GM18870 (cell line): ENCODE measurements around the gene OR13J1.
"Not testable (repeated sequence)": the region's sequence is repeated elsewhere in the genome, so short reads cannot be mapped to it uniquely, and the experiment has no call there.

Experiments
- ATAC-seq: cut with Tn5 transposase; IDR thresholded peaks from one replicate; pipeline ENCODE4 v1.9.1; 2021; ENCODE audit warnings: moderate library complexity; ENCODE audit not compliant: unreplicated experiment

Gene OR13J1

GRCh38 chr9:35905051-35905781 is 35.0 kb upstream of the OR13J1 start:
- no peak for ATAC-seq

GRCh38 chr9:35904338-35904737 is 34.1 kb upstream of the OR13J1 start:
- no peak for ATAC-seq

- ATAC-seq, result no peak
Measured at GRCh38 chr9:35903049-35903448, 32.8 kb upstream of the OR13J1 start.

- ATAC-seq, result no peak
Measured at GRCh38 chr9:35899021-35899420, 28.8 kb upstream of the OR13J1 start.

GRCh38 chr9:35898337-35898736 is 28.1 kb upstream of the OR13J1 start:
- ATAC-seq, result no peak

- not testable (repeated sequence) for ATAC-seq
Measured at GRCh38 chr9:35897376-35898099, 27.3 kb upstream of the OR13J1 start.

GRCh38 chr9:35896570-35896969 is 26.4 kb upstream of the OR13J1 start:
- ATAC-seq, result no peak

- no peak for ATAC-seq
Measured at GRCh38 chr9:35892051-35892450, 21.9 kb upstream of the OR13J1 start.

GRCh38 chr9:35891646-35892045 is 21.4 kb upstream of the OR13J1 start:
- no peak for ATAC-seq

- not testable (repeated sequence) for ATAC-seq
Measured at GRCh38 chr9:35884908-35885307, 14.7 kb upstream of the OR13J1 start.

- no peak for ATAC-seq
Measured at GRCh38 chr9:35882996-35883395, 12.8 kb upstream of the OR13J1 start.

GRCh38 chr9:35882263-35882848 is 12.2 kb upstream of the OR13J1 start:
- no peak for ATAC-seq

- no peak for ATAC-seq
Measured at GRCh38 chr9:35872505-35872904, 2.3 kb upstream of the OR13J1 start.

- ATAC-seq, result no peak
Measured at GRCh38 chr9:35871545-35871944, 1.3 kb upstream of the OR13J1 start.

GRCh38 chr9:35869621-35870216 is 482 bp downstream of the OR13J1 start:
- no peak for ATAC-seq

- ATAC-seq, result no peak
Measured at GRCh38 chr9:35868933-35869332, 1.3 kb downstream of the OR13J1 start.

GRCh38 chr9:35867538-35867937 is 2.7 kb downstream of the OR13J1 start:
- no peak for ATAC-seq

GRCh38 chr9:35864695-35865255 is 5.4 kb downstream of the OR13J1 start:
- ATAC-seq, result no peak

GRCh38 chr9:35863583-35863982 is 6.6 kb downstream of the OR13J1 start:
- ATAC-seq, result no peak

GRCh38 chr9:35862328-35862727 is 7.9 kb downstream of the OR13J1 start:
- no peak for ATAC-seq

GRCh38 chr9:35861161-35861897 is 8.9 kb downstream of the OR13J1 start:
- no peak for ATAC-seq
